H1 (cell line): ENCODE data around the gene VSTM2L.

Experiments used
- CEBPB ChIP-seq: IDR thresholded peaks from 2 replicates; pipeline ENCODE4 v1.6.1; 2012; ENCODE audit warnings: low read depth, low read length
- EP300 ChIP-seq, 2 experiments: IDR thresholded peaks; 1 replicate in 1 of 2; 2 replicates in 1 of 2; pipeline ENCODE4 v1.6.1; 2011 to 2012; ENCODE audit warnings: low read depth in 2 of 2, low read length in 2 of 2, mild to moderate bottlenecking in 2 of 2, borderline replicate concordance in 1 of 2, inconsistent platforms in 1 of 2, moderate library complexity in 1 of 2
- EZH2 ChIP-seq: fragments of 200-600 bp; sonication (generic); IDR thresholded peaks from 2 replicates; pipeline ENCODE4 v1.7.1; 2012; ENCODE audit warnings: low read depth, mild to moderate bottlenecking, moderate library complexity, low read length, inconsistent platforms; ENCODE audit not compliant: severe bottlenecking
- GABPA ChIP-seq: IDR thresholded peaks from 2 replicates; pipeline ENCODE4 v1.6.1; 2011; ENCODE audit warnings: mild to moderate bottlenecking, low read length, moderate library complexity, borderline replicate concordance; ENCODE audit not compliant: insufficient read depth
- MAFK ChIP-seq: IDR thresholded peaks from 2 replicates; pipeline ENCODE4 v1.6.1; 2012; ENCODE audit warnings: low read depth, mild to moderate bottlenecking, improper control_type of control experiment, low read length
- POLR2A ChIP-seq, 2 experiments: IDR thresholded peaks; 1 replicate in 1 of 2; 2 replicates in 1 of 2; pipeline ENCODE4 v1.6.1; 2011; ENCODE audit warnings: low read depth in 2 of 2, low read length in 2 of 2, mild to moderate bottlenecking in 2 of 2; ENCODE audit errors: control extremely low read depth in 1 of 2
- POLR2AphosphoS5 ChIP-seq: IDR thresholded peaks from 2 replicates; pipeline ENCODE4 v1.6.1; 2011; ENCODE audit warnings: low read depth, low read length
- SIN3A ChIP-seq, 2 experiments: IDR thresholded peaks in 1 of 2; conservative IDR thresholded peaks in 1 of 2; 2 replicates each; pipeline ENCODE4 v1.6.1; 2011 to 2012; ENCODE audit warnings: low read length in 2 of 2, improper control_type of control experiment in 1 of 2, low read depth in 1 of 2, mild to moderate bottlenecking in 1 of 2
- SP4 ChIP-seq: IDR thresholded peaks from 2 replicates; pipeline ENCODE4 v1.6.1; 2012; ENCODE audit warnings: low read length, inconsistent platforms
- TBP ChIP-seq: IDR thresholded peaks from 2 replicates; pipeline ENCODE4 v1.6.1; 2011; ENCODE audit warnings: low read depth, low read length, improper control_type of control experiment
- TCF12 ChIP-seq: IDR thresholded peaks from 2 replicates; pipeline ENCODE4 v1.6.1; 2011; ENCODE audit warnings: low read depth, mild to moderate bottlenecking, low read length
- TEAD4 ChIP-seq: IDR thresholded peaks from 2 replicates; pipeline ENCODE4 v1.6.1; 2012; ENCODE audit warnings: low read depth, low read length, inconsistent platforms, mixed read lengths
- YY1 ChIP-seq: IDR thresholded peaks from 2 replicates; pipeline ENCODE4 v1.6.1; 2011; ENCODE audit warnings: low read depth, mild to moderate bottlenecking, low read length
- TF ChIP-seq, protein P1 (sequence below), 3 experiments: IDR thresholded peaks; 1 replicate in 2 of 3; 2 replicates in 1 of 3; pipeline versions ENCODE4 v1.5.1 to v1.6.1; 2011; ENCODE audit warnings: low read length in 3 of 3, mild to moderate bottlenecking in 3 of 3, inconsistent platforms in 2 of 3, low read depth in 1 of 3, moderate library complexity in 1 of 3; ENCODE audit not compliant: insufficient read depth in 1 of 3; ENCODE audit errors: control extremely low read depth in 1 of 3

GRCh38 chr20:37869334-37869861, 33.5 kb upstream of the VSTM2L start:
- TF ChIP-seq TBP (no peak), GABPA (no peak), POLR2AphosphoS5 (no peak), POLR2A (IDR thresholded peaks at IDR 0.05; ENCODE audit: control extremely low read depth in 1 of 2, low read depth in 2 of 2, low read length in 2 of 2) (no peak), EZH2 (no peak), TCF12 (no peak), SIN3A (conservative IDR thresholded peaks at IDR 0.05 in 1 of 2, IDR thresholded peaks at IDR 0.05 in 1 of 2; ENCODE audit: low read depth in 1 of 2, low read length in 2 of 2) (no peak), SP4 (no peak), EP300 (IDR thresholded peaks at IDR 0.05; ENCODE audit: borderline replicate concordance in 1 of 2, low read depth in 2 of 2, low read length in 2 of 2) (no peak), CEBPB (no peak), YY1 (no peak), TEAD4 (no peak), MAFK (no peak)
- TF ChIP-seq, protein P1, sequence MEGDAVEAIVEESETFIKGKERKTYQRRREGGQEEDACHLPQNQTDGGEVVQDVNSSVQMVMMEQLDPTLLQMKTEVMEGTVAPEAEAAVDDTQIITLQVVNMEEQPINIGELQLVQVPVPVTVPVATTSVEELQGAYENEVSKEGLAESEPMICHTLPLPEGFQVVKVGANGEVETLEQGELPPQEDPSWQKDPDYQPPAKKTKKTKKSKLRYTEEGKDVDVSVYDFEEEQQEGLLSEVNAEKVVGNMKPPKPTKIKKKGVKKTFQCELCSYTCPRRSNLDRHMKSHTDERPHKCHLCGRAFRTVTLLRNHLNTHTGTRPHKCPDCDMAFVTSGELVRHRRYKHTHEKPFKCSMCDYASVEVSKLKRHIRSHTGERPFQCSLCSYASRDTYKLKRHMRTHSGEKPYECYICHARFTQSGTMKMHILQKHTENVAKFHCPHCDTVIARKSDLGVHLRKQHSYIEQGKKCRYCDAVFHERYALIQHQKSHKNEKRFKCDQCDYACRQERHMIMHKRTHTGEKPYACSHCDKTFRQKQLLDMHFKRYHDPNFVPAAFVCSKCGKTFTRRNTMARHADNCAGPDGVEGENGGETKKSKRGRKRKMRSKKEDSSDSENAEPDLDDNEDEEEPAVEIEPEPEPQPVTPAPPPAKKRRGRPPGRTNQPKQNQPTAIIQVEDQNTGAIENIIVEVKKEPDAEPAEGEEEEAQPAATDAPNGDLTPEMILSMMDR (IDR thresholded peaks at IDR 0.05; ENCODE audit: control extremely low read depth in 1 of 3, insufficient read depth in 1 of 3, low read depth in 1 of 3, low read length in 3 of 3): no peak
